Activated naive CD4-positive, alpha-beta T cell treated with anti-CD3 and anti-CD28 coated beads, Interleukin-2, amount 10 ng/mL, durations not matched to agents 7 days and 5 days (primary cell): ENCODE measurements around the gene SLC12A9.
A peak's percentile ranks its signal among the peaks of the same experiment; 100 is the strongest.
"Not testable (repeated sequence)": the region's sequence is repeated elsewhere in the genome, so short reads cannot be mapped to it uniquely, and the experiment has no call there.

ENCODE experiments used
- CTCF ChIA-PET: fragments of 350-600 bp; sonication (Branson Sonifier 250); formaldehyde crosslinking; loops from one replicate; lab custom pipeline; 2021; ENCODE audit warnings: antibody characterized with exemption; lab: Charles Lee
- DNase-seq: peaks from one replicate; pipeline ENCODE4 v3.0.0-alpha.2; 2020
- H3K27ac Mint-ChIP-seq: one replicate; pipeline ENCODE4 v1.8.0; 2021; ENCODE audit warnings: mild to moderate bottlenecking, moderate library complexity, mixed read lengths
- H3K27me3 Mint-ChIP-seq: one replicate; pipeline ENCODE4 v1.8.0; 2021; ENCODE audit warnings: mild to moderate bottlenecking, mixed read lengths
- H3K36me3 Mint-ChIP-seq: one replicate; pipeline ENCODE4 v1.8.0; 2021; ENCODE audit warnings: mixed read lengths
- H3K4me1 Mint-ChIP-seq: one replicate; pipeline ENCODE4 v1.8.0; 2021; ENCODE audit warnings: mixed read lengths
- H3K4me3 Mint-ChIP-seq: one replicate; pipeline ENCODE4 v1.8.0; 2021; ENCODE audit warnings: mild to moderate bottlenecking, moderate library complexity, mixed read lengths
- H3K9me3 Mint-ChIP-seq: one replicate; pipeline ENCODE4 v1.8.0; 2021; ENCODE audit warnings: mixed read lengths

SLC12A9 gene

GRCh38 chr7:100896732-100897608 lies 44.5 kb downstream of the SLC12A9 start:
- Mint-ChIP-seq H3K9me3 (no peaks in the 10 kb centered on the region), H3K27me3 (peaks cover 86% of the 10 kb centered on the region), H3K4me1 (peaks cover 16% of the 10 kb centered on the region), H3K4me3 (peak overlapping the region; percentile 39), H3K27ac (no peak overlapping the region), H3K36me3 (no peaks in the 10 kb centered on the region)
- CTCF ChIA-PET, result interaction anchor here (2.2 kb wide), 1 partner anchor 180 kb away, joined by 6 read pairs; no protein-coding TSS in a partner anchor
- peak; percentile 72 for DNase-seq

- H3K4me1 Mint-ChIP-seq, result peaks cover 14% of the 10 kb centered on the region
- no peak for DNase-seq
- H3K27me3 Mint-ChIP-seq, result peaks cover 85% of the 10 kb centered on the region
- no peak overlapping the region for H3K4me3 Mint-ChIP-seq
- CTCF ChIA-PET, result interaction anchor here (0.6 to 3.9 kb wide), 4 partner anchors 161 to 612 kb away, joined by 3 to 21 read pairs (median 4); no protein-coding TSS in a partner anchor
- H3K36me3 Mint-ChIP-seq, result no peaks in the 10 kb centered on the region
- no peak overlapping the region for H3K27ac Mint-ChIP-seq
- H3K9me3 Mint-ChIP-seq, result no peaks in the 10 kb centered on the region
Observed at GRCh38 chr7:100897772-100898454, 45.4 kb downstream of the SLC12A9 start.

DNA sequence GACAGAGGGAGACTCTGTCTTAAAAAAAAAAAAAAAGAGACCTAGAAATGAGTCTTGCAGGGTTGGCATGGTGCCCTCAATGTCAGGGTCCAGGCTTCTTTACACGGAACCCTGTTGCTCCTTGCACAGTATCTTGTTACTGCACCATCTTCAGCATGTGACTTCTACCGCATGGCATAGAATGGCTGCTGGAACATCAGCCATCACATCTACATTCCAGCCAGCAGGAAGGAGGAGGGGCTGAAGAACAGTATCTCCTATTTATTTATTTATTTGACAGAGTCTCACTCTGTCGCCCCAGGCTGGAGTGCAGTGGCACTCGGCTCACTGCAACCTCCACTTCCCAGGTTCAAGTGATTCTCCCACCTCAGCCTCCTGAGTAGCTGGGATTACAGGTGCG lies 46.9 kb downstream of the SLC12A9 start:
- Mint-ChIP-seq H3K36me3 (no peaks in the 10 kb centered on the region), H3K4me3 (no peak overlapping the region), H3K9me3 (no peaks in the 10 kb centered on the region), H3K4me1 (peaks cover 11% of the 10 kb centered on the region), H3K27me3 (peaks cover 73% of the 10 kb centered on the region), H3K27ac (no peak overlapping the region)
- CTCF ChIA-PET, result interaction anchor here (0.6 to 3.9 kb wide), 2 partner anchors 159 to 180 kb away, joined by 3 to 21 read pairs; no protein-coding TSS in a partner anchor
- DNase-seq, result no peak

- Mint-ChIP-seq H3K36me3 (no peaks in the 10 kb centered on the region), H3K27ac (no peak overlapping the region), H3K4me1 (peaks cover 9% of the 10 kb centered on the region), H3K27me3 (peaks cover 57% of the 10 kb centered on the region), H3K4me3 (no peak overlapping the region), H3K9me3 (no peaks in the 10 kb centered on the region)
- no peak for DNase-seq
- CTCF ChIA-PET, result interaction anchor here (0.9 to 3.9 kb wide), 3 partner anchors 65 to 176 kb away, joined by 3 to 21 read pairs (median 4); no protein-coding TSS in a partner anchor
Observed at GRCh38 chr7:100900978-100901377, 48.5 kb downstream of the SLC12A9 start.

- H3K27me3 Mint-ChIP-seq, result peaks cover 50% of the 10 kb centered on the region
Observed at GRCh38 chr7:100901921-100902332, 49.4 kb downstream of the SLC12A9 start.

DNA sequence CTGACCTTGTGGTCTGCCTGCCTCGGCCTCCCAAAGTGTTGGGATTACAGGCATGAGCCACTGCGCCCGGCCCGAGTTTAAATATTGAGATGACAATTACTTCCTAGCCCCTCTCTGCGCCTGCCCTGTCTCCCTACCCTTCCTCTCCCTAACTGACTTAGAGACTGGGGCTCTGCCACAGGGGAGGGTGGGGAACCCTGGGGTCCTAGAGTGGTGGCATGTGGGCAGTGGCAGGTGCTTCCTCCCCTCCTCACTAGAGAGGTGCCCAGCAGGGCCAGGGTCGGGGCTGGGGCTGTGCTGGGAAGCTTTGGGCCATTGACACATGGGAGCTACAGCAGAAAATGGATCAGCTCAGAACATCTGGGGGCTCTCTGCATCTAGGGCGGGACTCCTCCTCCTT lies 50.1 kb downstream of the SLC12A9 start:
- Mint-ChIP-seq H3K27me3 (peaks cover 44% of the 10 kb centered on the region), H3K4me1 (peaks cover 4% of the 10 kb centered on the region), H3K9me3 (no peaks in the 10 kb centered on the region), H3K27ac (no peak overlapping the region), H3K4me3 (no peak overlapping the region), H3K36me3 (no peaks in the 10 kb centered on the region)
- CTCF ChIA-PET, result no interaction called here
- no peak for DNase-seq

More at GRCh38 chr7:100901921-100902332, 49.4 kb downstream of the SLC12A9 start:
- H3K4me1 Mint-ChIP-seq, result peaks cover 4% of the 10 kb centered on the region
- CTCF ChIA-PET, result interaction anchor here (1.2 kb wide), 1 partner anchor 64 kb away, joined by 3 read pairs; no protein-coding TSS in a partner anchor
- H3K36me3 Mint-ChIP-seq, result no peaks in the 10 kb centered on the region
- no peak overlapping the region for H3K4me3 Mint-ChIP-seq
- no peak overlapping the region for H3K27ac Mint-ChIP-seq
- H3K9me3 Mint-ChIP-seq, result no peaks in the 10 kb centered on the region
- no peak for DNase-seq

GRCh38 chr7:100908512-100908911 lies 56.0 kb downstream of the SLC12A9 start:
- H3K27me3 Mint-ChIP-seq, result peaks cover 15% of the 10 kb centered on the region
- DNase-seq, result no peak
- peaks cover 7% of the 10 kb centered on the region for H3K4me1 Mint-ChIP-seq
- CTCF ChIA-PET, result no interaction called here
- H3K36me3 Mint-ChIP-seq, result no peaks in the 10 kb centered on the region
- no peaks in the 10 kb centered on the region for H3K9me3 Mint-ChIP-seq
- no peak overlapping the region for H3K27ac Mint-ChIP-seq
- no peak overlapping the region for H3K4me3 Mint-ChIP-seq

- H3K4me3 Mint-ChIP-seq, H3K9me3 Mint-ChIP-seq, H3K27ac Mint-ChIP-seq, H3K4me1 Mint-ChIP-seq, CTCF ChIA-PET, DNase-seq, H3K36me3 Mint-ChIP-seq: not testable (repeated sequence)
- H3K27me3 Mint-ChIP-seq, result peaks cover 15% of the 10 kb centered on the region
Observed at GRCh38 chr7:100910443-100910842, 57.9 kb downstream of the SLC12A9 start.

GRCh38 chr7:100911484-100911883 lies 59.0 kb downstream of the SLC12A9 start:
- Mint-ChIP-seq H3K27me3 (peaks cover 15% of the 10 kb centered on the region), H3K4me3 (no peak overlapping the region), H3K4me1 (peaks cover 7% of the 10 kb centered on the region), H3K27ac (no peak overlapping the region), H3K36me3 (no peaks in the 10 kb centered on the region), H3K9me3 (no peaks in the 10 kb centered on the region)
- no peak for DNase-seq
- CTCF ChIA-PET, result interaction anchor here (0.6 kb wide), 1 partner anchor 1191 kb away, joined by 3 read pairs; no protein-coding TSS in a partner anchor

DNA sequence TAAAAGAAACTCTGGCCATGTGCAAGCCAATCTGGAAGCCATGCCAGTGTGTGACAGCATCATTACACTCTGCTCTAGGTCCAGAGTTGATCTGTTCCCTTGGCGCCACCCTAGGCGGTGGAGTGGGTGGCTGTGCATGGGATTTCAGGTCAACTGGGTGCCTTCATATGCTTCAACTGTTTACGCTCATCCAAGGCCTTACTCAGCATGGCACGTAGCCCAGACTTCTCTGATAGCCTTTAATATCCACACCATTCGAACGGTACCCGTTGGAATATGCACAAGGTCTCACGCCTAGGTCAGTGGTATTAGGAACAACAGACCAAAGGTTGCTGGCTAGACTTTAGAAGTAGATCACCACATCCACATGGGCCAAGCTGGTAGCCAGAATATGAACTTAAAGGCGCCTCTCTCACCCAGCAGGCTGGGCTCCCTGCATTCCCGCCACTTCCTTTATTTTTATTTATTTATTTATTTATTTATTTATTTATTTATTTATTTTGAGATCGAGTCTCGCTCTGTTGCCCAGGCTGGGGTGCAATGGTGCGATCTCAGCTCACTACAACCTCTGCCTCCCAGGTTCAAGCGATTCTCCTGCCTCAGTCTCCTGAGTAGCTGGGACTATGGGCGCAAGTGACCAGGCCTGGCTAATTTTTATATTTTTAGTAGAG lies 61.8 kb downstream of the SLC12A9 start:
- H3K27me3 Mint-ChIP-seq, result peaks cover 11% of the 10 kb centered on the region
- no peaks in the 10 kb centered on the region for H3K36me3 Mint-ChIP-seq
- H3K4me3 Mint-ChIP-seq, result no peak overlapping the region
- DNase-seq, result no peak
- H3K4me1 Mint-ChIP-seq, result peaks cover 7% of the 10 kb centered on the region
- H3K27ac Mint-ChIP-seq, result no peak overlapping the region
- CTCF ChIA-PET, result no interaction called here
- H3K9me3 Mint-ChIP-seq, result no peaks in the 10 kb centered on the region

GRCh38 chr7:100914879-100915447 lies 62.5 kb downstream of the SLC12A9 start:
- Mint-ChIP-seq H3K4me1 (peaks cover 7% of the 10 kb centered on the region), H3K9me3 (no peaks in the 10 kb centered on the region), H3K27me3 (peaks cover 11% of the 10 kb centered on the region), H3K27ac (no peak overlapping the region), H3K4me3 (no peak overlapping the region), H3K36me3 (no peaks in the 10 kb centered on the region)
- CTCF ChIA-PET, result no interaction called here
- no peak for DNase-seq
